ENCODE data around the gene SH3GL3.

Gene SH3GL3

DNA sequence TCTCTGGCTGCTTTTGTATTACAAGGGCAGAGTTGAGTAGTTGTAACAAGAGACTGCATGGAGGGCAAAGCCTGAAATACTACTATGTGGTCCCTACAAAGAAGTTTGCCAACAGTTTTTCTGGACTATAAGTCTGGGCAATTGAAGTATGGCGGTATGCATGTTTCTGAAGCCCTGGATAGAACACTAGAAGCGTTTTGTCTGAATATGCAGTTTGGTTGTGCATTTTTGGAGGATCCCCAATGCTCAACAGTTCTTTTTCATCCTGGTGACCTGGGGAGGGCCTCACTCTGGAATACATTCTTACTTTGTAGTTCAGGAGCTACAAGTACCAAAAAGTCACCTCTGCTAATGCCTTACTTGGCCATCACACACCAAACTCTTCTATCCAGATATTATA lies 29.6 kb downstream of the SH3GL3 start:
- no peak for FAIRE-seq
- TF ChIP-seq POLR2A (IDR thresholded peaks at IDR 0.05; ENCODE audit: low read depth, low read length) (no peak), POU2F2 (IDR thresholded peaks at IDR 0.05; ENCODE audit: low read depth, low read length) (no peak), TAF1 (IDR thresholded peaks at IDR 0.05; ENCODE audit: low read depth, low read length) (no peak), SPI1 (IDR thresholded peaks at IDR 0.05; ENCODE audit: low read depth, low read length) (no peak), POLR2AphosphoS5 (IDR thresholded peaks at IDR 0.05; ENCODE audit: low read depth, low read length) (no peak), PAX5 (IDR thresholded peaks at IDR 0.05; ENCODE audit: insufficient read depth, low read length, severe bottlenecking) (no peak)
- no peak for DNase-seq (ENCODE audit: insufficient read length, low spot score)

DNA sequence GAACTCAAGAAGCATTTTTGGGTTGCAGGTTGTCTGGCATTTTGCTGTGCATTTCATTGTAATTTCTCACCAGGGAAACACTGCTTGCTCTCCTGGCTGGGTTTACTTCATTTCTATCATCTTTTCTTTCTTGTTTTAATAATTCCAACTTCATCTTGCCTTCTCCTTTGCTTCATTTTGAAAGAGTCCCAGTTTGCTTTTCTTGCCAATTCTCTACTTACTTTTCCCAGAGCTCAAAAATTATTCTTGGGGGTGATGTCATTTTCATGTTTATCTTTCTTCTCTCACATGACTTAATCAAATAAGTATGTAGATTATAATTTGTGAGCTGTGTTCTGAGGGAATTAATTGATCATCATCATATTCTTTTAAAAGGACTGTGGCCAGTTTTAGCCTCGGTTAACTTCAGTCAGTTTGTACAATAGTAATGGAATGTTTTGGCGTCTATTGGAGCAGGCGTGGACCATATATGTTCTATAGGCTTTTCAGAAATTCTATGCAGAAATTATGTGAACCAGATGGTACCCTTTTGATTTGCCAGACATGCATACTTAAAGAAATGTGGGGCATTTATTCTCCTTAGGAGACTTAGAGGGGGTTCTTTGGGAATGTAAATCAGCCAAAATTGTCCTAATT lies 30.1 kb downstream of the SH3GL3 start:
- DNase-seq (ENCODE audit: insufficient read length, low spot score) (no peak), FAIRE-seq (no peak)
- no peak for TF ChIP-seq PAX5 (IDR thresholded peaks at IDR 0.05; ENCODE audit: insufficient read depth, low read length, severe bottlenecking)
- no peak for TF ChIP-seq POLR2AphosphoS5 (IDR thresholded peaks at IDR 0.05; ENCODE audit: low read depth, low read length)
- TF ChIP-seq TAF1 (IDR thresholded peaks at IDR 0.05; ENCODE audit: low read depth, low read length) = no peak

DNA sequence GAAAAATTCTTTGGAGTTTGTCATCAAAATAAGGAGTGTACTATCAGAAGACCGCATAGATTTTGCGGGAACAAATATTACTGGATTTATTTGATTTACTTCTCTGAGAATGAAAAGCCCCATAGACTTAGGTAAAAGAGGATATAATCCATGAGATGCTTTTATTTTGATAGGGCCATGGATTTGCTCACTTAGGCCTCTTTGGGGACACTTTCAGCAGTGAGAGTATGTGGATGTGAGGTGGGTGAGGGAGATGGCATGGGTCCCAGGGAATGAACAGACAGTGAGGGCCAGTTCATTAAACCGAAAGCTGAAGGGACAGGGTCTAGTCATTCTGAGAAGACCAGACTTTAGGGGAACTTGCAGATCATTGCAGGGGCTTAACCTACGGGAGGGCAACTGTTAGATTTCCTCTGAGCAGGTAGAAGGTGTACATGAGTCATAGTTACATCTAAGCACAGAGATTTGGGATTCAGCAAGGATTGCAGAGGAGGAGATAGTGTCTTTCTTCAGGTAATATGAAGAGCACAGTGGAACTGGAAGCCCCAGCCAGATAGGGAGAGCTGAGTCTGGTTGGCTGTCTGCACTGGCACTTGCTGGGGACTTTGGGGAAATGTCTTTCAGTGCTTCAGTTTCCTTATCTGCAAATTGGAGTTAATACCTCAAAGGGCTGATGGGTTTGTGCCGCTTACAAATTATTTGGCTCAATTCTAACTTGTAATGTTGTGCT lies 30.8 kb downstream of the SH3GL3 start:
- no peak for TF ChIP-seq PAX5 (IDR thresholded peaks at IDR 0.05; ENCODE audit: insufficient read depth, low read length, severe bottlenecking)
- TF ChIP-seq POU2F2 (IDR thresholded peaks at IDR 0.05; ENCODE audit: low read depth, low read length) = no peak
- no peak for TF ChIP-seq POLR2AphosphoS5 (IDR thresholded peaks at IDR 0.05; ENCODE audit: low read depth, low read length)
- no peak for TF ChIP-seq TAF1 (IDR thresholded peaks at IDR 0.05; ENCODE audit: low read depth, low read length)
- no peak for TF ChIP-seq POLR2A (IDR thresholded peaks at IDR 0.05; ENCODE audit: low read depth, low read length)
- DNase-seq (ENCODE audit: insufficient read length, low spot score) (no peak), FAIRE-seq (no peak)

DNA sequence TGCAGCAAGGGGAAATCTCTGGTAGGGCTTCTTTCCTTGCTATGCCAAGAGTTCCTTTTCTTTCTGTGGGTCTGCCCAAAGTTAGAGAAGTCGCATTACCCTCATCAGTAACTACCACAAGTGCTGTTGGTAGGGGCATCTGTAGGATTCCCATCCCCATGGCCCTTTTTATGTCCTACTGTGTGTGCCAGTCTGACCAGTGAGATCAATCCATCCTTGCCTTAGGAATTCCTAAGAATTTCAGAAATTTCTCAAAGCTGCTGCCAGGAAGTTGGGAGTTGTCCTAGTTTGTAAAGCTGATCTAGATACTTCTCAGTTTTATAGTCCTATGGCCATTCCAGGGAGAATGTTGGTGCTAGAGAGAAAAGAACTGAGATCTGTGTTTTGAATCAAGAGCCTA lies 36.5 kb downstream of the SH3GL3 start:
- no peak for FAIRE-seq
- no peak for TF ChIP-seq TAF1 (IDR thresholded peaks at IDR 0.05; ENCODE audit: low read depth, low read length)
- TF ChIP-seq POU2F2 (IDR thresholded peaks at IDR 0.05; ENCODE audit: low read depth, low read length) = no peak
- TF ChIP-seq POLR2AphosphoS5 (IDR thresholded peaks at IDR 0.05; ENCODE audit: low read depth, low read length) = no peak
- no peak for TF ChIP-seq SPI1 (IDR thresholded peaks at IDR 0.05; ENCODE audit: low read depth, low read length)
- TF ChIP-seq POLR2A (IDR thresholded peaks at IDR 0.05; ENCODE audit: low read depth, low read length) = no peak
- TF ChIP-seq PAX5 (IDR thresholded peaks at IDR 0.05; ENCODE audit: insufficient read depth, low read length, severe bottlenecking) = no peak
- DNase-seq (ENCODE audit: insufficient read length, low spot score) = no peak

DNA sequence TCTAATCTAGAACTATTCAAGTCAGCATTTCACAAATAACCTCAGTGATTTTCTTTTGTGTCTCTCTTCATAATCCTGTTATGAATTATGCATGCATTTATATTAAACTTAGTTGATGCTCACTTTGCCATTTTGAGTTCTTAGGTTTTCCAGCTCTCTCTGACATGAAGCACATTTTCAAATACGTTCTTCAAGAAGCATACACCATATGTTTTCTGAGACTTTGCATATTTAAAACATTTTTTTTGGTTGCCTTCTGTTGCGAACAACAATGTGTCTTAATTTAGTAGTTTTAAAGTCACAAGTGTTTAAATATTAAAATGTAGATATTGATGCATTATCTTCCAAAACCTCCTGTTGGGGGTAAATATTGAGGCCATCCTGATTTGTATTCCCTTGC lies 37.5 kb downstream of the SH3GL3 start:
- FAIRE-seq (no peak), DNase-seq (ENCODE audit: insufficient read length, low spot score) (no peak)
- TF ChIP-seq POU2F2 (IDR thresholded peaks at IDR 0.05; ENCODE audit: low read depth, low read length) (no peak), POLR2AphosphoS5 (IDR thresholded peaks at IDR 0.05; ENCODE audit: low read depth, low read length) (no peak), PAX5 (IDR thresholded peaks at IDR 0.05; ENCODE audit: insufficient read depth, low read length, severe bottlenecking) (no peak), SPI1 (IDR thresholded peaks at IDR 0.05; ENCODE audit: low read depth, low read length) (no peak), POLR2A (IDR thresholded peaks at IDR 0.05; ENCODE audit: low read depth, low read length) (no peak), TAF1 (IDR thresholded peaks at IDR 0.05; ENCODE audit: low read depth, low read length) (no peak)

DNA sequence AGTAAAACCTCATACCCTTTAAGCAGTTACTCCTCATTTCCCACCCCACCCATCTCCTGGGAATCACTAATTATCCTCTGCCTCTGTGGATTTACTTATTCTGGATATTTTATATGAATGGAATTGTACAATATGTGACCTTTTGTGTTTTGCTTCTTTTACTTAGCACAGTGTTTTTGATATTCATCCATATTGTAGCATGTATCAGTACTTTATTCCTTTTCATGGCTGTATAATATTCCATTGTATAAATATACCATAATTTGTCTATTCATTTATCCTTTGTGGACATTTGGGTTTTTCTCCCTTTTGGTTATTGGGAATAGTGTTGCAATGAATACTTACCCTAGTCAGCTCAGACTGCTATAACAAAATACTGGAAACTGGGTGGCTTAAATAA lies 39.2 kb downstream of the SH3GL3 start:
- DNase-seq (ENCODE audit: insufficient read length, low spot score) (no peak), FAIRE-seq (no peak)
- no peak for TF ChIP-seq POLR2AphosphoS5 (IDR thresholded peaks at IDR 0.05; ENCODE audit: low read depth, low read length)

DNA sequence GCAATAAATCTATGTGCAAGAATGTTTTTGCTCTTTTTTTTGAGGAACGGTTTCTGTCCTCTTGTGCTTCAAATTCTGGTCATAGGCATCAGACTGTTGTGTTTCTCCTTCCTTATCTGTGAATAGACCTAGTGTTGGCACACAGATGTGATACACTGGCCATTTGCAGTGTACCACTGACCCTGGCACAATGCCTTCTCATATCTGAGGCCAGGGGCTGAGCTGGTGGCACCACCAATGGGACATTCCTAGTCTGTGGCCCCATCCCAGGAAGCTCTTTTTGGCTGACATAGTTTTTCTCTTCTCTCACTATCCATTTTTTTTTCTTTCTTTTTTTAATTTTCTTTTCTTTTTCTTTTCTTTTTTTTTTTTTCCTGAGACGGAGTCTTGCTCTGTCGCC lies 40.4 kb downstream of the SH3GL3 start:
- no peak for FAIRE-seq
- DNase-seq (ENCODE audit: insufficient read length, low spot score) = no peak
- no peak for TF ChIP-seq POLR2AphosphoS5 (IDR thresholded peaks at IDR 0.05; ENCODE audit: low read depth, low read length)
- no peak for TF ChIP-seq POU2F2 (IDR thresholded peaks at IDR 0.05; ENCODE audit: low read depth, low read length)
- TF ChIP-seq SPI1 (IDR thresholded peaks at IDR 0.05; ENCODE audit: low read depth, low read length) = no peak
- TF ChIP-seq TAF1 (IDR thresholded peaks at IDR 0.05; ENCODE audit: low read depth, low read length) = no peak
- TF ChIP-seq POLR2A (IDR thresholded peaks at IDR 0.05; ENCODE audit: low read depth, low read length) = no peak

DNA sequence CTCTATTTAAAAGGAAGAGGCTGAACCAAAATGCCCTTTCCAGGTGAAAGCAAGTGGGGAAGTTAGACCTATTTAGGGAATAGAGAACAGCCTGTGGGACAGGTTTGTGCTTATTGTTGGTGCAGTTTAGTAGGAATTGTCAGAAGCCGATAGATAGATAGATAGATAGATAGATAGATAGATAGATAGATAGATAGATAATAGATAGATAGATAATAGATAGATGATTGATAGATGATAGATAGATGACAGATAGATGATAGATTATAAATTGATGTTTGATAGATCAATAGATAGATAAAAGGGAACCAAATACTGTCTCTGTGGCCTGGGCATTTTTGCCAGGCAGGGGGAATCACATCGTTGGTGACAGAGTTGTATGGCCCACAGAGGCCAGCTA lies 42.5 kb downstream of the SH3GL3 start:
- FAIRE-seq = no peak
- DNase-seq (ENCODE audit: insufficient read length, low spot score) = no peak
- TF ChIP-seq POLR2AphosphoS5 (IDR thresholded peaks at IDR 0.05; ENCODE audit: low read depth, low read length) (no peak), POU2F2 (IDR thresholded peaks at IDR 0.05; ENCODE audit: low read depth, low read length) (no peak), TAF1 (IDR thresholded peaks at IDR 0.05; ENCODE audit: low read depth, low read length) (no peak), POLR2A (IDR thresholded peaks at IDR 0.05; ENCODE audit: low read depth, low read length) (no peak), SPI1 (IDR thresholded peaks at IDR 0.05; ENCODE audit: low read depth, low read length) (no peak), PAX5 (IDR thresholded peaks at IDR 0.05; ENCODE audit: insufficient read depth, low read length, severe bottlenecking) (no peak)

DNA sequence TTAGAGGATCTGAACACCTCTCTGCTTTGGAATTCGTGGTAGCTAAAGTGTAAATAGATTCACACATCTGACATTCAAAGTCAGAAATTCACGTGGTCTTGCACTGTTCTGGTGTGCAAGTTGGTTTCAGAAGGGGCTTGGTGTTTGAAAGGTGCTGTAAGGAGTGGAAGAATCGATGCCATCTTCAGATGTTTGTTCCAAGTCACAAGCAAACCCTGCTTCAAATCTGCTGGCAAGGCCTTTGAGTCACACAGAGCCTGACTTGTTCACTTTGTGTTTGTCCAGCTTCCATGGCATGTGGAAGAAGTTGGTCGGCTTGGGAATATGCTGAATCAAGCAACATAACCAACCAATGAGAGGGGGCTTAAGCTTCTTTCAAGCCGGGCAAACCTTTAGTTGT lies 44.3 kb downstream of the SH3GL3 start:
- FAIRE-seq = no peak
- no peak for DNase-seq (ENCODE audit: insufficient read length, low spot score)
- TF ChIP-seq TAF1 (IDR thresholded peaks at IDR 0.05; ENCODE audit: low read depth, low read length) (no peak), POU2F2 (IDR thresholded peaks at IDR 0.05; ENCODE audit: low read depth, low read length) (no peak), SPI1 (IDR thresholded peaks at IDR 0.05; ENCODE audit: low read depth, low read length) (no peak), POLR2A (IDR thresholded peaks at IDR 0.05; ENCODE audit: low read depth, low read length) (no peak), PAX5 (IDR thresholded peaks at IDR 0.05; ENCODE audit: insufficient read depth, low read length, severe bottlenecking) (no peak), POLR2AphosphoS5 (IDR thresholded peaks at IDR 0.05; ENCODE audit: low read depth, low read length) (no peak)

DNA sequence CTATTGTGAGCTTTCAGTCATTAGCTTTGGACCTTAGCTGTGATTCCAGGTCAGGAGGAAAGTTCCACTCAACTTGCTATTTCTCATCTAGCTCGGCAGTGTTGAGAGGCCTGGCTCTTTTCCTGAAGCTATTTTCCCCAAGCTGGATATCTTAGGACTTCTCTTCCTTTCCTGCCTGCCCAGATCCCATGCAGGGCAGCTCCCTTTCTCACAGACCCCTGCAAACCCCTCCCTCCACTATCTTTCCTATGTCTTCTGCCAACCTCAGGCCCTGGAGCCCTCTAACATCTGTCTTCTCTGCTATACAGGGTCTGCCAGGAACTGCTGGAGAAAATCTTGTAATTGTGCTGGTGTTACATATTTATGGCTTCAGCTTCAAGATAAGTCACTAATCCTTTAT lies 49.6 kb downstream of the SH3GL3 start:
- no peak for TF ChIP-seq SPI1 (IDR thresholded peaks at IDR 0.05; ENCODE audit: low read depth, low read length)
- TF ChIP-seq TAF1 (IDR thresholded peaks at IDR 0.05; ENCODE audit: low read depth, low read length) = no peak
- TF ChIP-seq POU2F2 (IDR thresholded peaks at IDR 0.05; ENCODE audit: low read depth, low read length) = no peak
- no peak for TF ChIP-seq PAX5 (IDR thresholded peaks at IDR 0.05; ENCODE audit: insufficient read depth, low read length, severe bottlenecking)
- no peak for TF ChIP-seq POLR2A (IDR thresholded peaks at IDR 0.05; ENCODE audit: low read depth, low read length)
- TF ChIP-seq POLR2AphosphoS5 (IDR thresholded peaks at IDR 0.05; ENCODE audit: low read depth, low read length) = no peak
- FAIRE-seq (no peak), DNase-seq (ENCODE audit: insufficient read length, low spot score) (no peak)
